HG03439 (cell line): ENCODE measurements around the gene VAT1.
"Not testable (repeated sequence)": the region's sequence is repeated elsewhere in the genome, so short reads cannot be mapped to it uniquely, and the experiment has no call there.

Source experiments
- ATAC-seq: cut with Tn5 transposase; IDR thresholded peaks from one replicate; pipeline ENCODE4 v1.9.1; 2021; ENCODE audit warnings: mild to moderate bottlenecking, moderate library complexity; ENCODE audit not compliant: unreplicated experiment

VAT1 gene

DNA sequence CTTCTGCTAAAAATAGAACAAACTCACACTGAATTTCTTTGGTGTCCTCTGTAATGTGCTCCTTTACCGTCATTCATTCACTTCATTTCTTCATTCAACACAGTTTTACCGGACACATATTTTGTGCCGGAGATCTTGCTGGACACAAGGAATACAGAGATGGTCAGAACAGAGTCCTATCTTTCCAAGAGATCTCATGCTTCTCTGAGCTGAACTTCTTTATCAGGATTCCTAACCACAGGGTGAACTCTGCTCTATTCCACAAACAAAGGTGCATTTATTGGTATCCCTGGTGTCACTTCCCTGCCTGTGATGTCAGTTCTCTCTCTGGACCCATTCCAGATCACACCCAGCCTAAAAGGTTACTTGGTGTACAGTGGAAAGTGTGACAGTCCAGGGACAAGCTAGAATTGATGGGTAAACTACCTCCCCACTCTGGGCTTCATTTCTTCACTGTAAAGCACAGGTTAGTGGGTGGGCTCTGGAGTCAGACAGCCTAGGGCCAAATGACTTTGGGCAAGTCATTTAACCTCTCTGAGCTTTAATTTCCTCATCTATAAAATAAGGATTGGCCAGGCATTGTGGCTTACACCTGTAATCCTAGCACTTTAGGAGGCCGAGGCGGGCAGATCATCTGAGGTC is 11.4 kb downstream of the VAT1 start:
- no peak for ATAC-seq

DNA sequence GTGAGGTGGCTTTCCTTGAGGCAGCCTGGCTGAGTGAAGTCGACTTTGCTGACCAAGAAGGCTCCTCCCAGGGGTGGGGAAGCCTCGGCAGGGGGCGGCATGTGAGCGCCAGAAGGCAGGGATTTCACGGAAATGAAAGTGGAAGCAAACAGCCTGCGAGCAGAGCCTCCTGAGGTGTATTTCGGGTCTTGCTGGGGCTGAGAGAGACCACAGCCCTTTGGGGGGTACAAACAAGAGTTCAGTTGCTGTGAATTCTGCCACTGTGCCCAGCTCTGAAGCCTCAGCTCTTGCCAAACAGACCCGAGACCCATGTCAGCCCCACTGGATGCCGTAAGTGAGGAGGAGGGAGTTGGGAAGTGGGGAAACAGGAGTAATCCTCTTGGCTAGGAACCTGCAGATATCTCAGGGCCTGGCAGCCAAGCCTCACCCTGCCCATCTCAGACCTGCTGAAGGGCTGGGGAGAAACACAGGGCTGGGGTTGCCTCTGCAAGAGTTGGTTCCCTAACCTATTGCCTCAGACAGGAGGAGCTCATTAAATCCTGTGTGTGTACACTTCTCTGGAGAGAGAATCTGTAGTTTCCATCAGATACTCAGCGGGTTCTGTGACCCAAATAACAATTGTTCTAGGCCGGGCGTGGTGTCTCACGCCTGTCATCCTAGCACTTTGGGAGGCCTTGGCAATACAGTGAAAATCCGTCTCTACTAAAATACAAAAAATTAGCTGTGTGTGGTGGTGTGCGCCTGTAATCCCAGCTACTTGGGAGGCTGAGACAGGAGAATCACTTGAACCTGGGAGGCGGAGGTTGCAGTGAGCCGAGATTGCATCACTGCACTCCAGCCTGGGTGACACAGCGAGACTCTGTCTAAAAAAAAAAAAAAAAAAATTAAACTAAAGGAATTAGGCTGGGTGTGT is 15.3 kb downstream of the VAT1 start, which contains the start of gene IFI35:
IFI35 (plus strand) TSS at position 146 of the 913 bp plus-strand sequence; CDS start at position 310, 164 bp downstream.
- ATAC-seq, result peak; percentile 80

DNA sequence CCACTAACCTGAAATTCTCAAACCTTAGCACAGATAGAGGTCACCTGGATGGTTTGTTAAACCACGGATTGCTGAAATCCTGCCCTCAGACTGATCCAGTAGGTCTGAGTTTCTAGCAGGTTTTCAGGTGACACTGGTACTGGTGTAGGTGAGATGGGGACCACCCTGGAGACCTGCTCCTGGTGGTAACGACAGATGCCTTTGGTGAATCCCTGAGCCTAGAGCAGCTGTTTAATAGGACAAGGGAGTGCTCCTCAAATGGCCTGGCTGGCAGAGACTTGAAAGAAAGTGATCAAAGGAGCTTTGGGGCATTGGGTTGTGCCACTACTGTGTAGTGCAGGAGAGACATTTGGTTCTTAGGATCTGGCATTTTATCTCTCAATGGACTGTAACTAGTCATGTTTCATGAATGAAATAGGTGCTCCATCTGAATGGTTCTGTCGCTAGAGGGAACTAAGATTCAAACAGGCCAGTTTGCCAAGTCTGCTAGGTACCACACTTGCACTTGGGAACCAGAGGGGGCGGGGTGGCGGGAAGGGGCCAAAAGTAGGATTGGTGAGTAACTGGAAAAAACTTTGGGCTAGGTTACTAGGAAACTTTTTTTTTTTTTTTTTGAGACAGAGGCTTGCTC is 18.5 kb downstream of the VAT1 start:
- ATAC-seq, result no peak

DNA sequence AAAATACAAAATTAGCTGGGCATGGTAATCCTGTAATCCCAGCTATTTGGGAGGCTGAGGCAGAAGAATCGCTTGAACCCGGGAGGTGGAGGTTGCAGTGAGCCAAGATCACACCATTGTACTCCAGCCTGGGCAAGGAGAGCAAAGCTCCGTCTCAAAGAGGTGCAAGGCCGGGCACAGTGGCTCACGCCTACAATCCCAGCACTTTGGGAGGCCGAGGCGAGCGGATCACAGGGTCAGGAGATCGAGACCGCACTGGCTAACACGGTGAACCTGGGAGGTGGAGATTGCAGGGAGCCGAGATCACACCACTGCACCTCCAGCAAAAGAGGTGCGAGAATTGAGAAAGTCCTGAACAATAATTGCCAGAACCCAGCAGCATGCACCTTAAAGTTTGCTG is 21.3 kb downstream of the VAT1 start:
- not testable (repeated sequence) for ATAC-seq

DNA sequence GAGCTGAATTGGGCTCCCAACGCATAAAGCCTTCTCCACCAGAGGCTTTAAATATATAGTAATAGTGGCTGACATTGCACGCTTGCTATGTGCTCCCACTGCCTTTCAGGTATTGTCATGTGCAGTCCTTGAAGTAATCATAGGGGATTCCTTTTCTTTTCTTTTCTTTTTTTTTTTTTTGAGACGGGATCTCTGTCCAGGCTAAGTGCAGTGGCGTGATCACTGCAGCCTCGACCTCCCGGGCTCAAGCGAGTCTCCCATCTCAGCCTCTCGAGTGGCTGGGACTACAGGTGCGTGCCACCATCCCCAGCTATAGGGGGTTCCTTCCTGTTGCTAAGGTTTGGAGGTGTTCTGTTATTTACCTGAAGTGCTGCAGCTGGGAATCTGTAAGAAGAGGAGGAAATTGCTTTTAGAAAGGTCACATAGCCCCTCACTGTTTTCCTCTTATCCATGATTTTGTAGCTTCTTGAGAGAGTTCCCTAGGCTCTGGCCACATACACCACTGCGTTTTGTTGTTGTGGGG is 23.1 kb downstream of the VAT1 start:
- ATAC-seq, result no peak

DNA sequence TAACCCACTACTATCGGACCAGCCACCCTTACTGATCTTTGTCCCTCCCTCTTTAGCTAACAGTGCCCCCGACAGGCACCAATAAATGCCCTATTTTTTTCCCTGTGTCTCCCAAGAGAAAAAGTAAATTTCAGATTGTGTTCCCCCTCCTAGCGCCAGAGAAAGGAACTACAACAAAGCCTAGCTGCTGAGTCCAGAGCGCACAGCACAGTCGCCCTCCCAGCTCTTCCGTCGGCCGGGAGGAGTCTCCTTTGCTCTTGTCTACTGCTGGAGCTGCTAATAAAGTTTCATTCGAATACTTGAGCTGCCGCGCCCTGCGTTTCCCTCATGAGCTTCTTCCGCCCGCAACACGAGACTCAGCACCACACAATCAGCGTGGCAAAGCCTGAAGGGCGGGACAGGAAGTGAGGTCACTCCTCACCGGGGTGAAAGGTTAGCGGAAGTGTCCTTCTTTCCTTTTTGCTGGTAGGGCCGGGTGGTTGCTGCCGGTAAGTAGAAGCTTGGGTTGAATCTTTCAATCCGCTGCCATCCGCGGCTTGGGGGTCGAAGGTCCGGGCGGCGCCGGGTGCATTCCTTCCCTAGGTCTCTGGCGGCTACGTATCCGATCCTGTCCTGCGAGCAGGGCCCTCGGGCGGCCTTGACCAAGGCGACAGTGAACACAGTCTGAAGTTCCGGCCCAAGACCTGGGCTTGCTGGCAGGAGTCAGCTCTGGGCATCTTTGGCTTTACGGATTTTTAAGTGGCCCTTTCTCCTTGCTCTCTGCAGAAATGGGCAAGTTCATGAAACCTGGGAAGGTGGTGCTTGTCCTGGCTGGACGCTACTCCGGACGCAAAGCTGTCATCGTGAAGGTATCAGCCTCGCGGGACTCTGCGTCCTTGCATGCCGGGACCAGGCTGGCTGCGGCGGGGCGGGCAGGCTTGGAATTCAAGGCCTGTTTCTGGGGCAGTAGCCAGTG is 23.9 kb downstream of the VAT1 start, which contains the start of gene RPL27:
RPL27 (plus strand) TSS at position 436 of the 955 bp plus-strand sequence; CDS start at position 768, 332 bp downstream.
- ATAC-seq, result peak; percentile 93

DNA sequence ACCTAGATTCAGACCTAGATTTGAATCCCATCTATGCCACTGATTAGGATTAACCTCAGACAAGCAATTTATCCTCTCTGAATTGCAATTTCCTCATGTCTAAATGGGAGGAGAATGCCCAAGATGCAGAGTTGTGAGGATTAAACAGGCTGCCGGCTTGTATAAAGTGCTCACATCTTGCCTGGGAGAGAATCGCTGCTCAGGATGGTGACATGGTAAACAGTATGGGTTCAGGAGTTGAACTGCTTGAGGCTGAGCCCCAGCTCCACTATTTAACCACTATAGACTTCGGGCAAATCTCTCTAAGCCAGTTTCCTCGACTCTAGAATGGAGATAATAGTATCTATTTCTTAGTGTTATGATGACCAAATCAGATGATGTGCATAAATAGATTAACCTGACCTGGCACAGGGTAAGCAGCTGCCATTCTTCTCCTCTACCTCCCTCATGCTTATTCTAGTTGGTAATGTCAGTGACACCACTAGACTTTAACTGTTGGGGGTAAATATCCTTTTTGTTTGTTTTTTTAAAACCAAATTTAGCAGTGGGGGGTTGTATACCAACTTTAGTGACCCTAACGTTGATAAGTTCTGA is 24.7 kb downstream of the VAT1 start:
- no peak for ATAC-seq

DNA sequence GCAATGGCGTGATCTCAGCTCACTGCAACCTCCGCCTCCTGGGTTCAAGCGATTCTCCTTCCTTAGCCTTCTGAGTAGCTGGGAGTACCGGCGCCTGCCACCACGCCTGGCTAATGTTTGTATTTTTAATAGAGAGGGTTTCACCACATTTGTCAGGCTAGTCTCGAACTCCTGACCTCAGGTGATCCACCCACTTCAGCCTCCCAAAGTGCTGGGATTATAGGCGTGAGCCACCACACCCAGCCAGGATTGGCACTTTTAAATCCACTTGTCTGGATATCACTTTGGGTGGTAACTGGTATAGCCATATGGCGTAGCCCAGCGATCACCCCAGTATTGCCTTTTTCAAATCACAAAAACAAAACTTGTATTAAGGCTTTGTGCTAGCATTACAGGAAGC is 28.3 kb downstream of the VAT1 start:
- ATAC-seq, result not testable (repeated sequence)

DNA sequence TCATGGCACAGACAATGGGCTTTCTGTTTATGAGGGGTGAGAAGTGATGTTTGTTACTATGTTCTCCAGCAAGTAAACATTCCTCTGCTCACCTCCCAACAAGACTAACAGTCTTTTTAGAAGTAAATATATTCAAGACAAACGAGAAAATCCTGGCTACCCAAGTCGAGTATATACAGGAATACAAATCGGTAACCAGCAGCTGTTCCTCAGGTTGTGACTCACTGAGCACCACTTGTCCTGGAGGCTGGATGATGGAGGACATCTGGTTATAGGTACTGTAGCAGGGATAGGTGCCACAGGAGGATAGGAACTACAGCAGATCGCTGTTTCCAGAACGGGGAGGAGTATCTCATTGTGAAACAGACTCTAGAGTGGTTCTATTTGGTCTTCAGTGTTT is 29.3 kb downstream of the VAT1 start:
- no peak for ATAC-seq

DNA sequence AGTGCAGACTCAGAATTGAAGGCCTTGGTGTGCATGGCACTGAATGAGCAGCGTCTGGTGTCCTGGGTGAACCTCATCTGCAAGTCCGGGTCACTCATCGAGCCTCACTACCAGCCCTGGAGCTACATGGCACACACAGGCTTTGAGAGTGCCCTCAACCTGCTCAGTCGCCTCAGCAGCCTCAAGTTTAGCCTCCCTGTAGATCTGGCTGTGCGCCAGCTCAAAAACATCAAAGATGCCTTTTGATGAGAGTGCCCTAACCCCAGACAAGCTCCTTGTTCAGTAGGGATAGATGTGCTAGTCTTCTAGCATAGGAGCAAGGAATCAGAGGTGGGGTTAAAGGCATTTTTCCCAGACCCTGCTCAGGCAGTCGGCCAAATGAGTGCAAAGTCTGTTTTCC is 30.7 kb downstream of the VAT1 start:
- no peak for ATAC-seq

DNA sequence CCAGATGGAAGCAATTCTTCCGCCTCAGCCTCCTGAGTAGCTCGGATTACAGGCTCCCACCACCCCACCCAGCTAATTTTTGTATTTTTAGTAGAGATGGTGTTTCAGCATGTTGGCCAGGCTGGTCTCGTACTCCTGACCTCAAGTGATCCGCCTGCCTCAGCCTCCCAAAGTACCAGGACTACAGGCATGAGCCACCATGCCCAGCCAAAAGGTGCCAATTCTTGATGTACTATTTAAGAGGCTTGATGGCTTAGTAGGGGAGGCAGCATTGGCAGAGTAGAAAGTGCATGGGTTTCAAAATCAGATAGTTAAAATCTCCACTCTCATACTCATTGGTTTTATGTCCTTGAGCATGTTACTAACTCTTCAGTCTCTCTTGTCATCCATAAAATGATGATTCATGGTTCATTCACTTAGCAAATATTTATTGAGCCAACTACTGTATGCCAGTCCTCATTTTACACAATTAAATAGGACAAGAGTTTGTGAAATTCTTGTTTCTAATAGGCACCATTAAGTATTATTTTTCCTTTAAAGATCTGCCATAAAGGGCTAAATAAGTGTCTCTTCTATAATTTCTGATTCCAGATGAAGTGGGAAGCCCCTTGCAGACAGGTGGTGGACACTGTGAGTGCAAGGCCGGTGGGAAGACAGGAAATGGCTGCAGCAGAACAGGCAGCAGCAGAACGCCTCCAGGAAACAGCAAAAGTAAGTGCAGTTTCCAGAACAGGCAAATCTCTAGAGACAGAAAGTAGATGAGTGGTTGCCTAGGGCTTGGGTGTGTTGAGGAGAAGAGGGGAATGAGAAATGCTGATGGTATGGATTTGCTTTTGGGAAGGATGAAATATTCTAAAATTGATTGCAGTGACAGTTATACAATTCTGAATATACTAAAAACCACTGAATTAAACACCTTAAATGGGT is 32.2 kb downstream of the VAT1 start:
- ATAC-seq, result no peak

DNA sequence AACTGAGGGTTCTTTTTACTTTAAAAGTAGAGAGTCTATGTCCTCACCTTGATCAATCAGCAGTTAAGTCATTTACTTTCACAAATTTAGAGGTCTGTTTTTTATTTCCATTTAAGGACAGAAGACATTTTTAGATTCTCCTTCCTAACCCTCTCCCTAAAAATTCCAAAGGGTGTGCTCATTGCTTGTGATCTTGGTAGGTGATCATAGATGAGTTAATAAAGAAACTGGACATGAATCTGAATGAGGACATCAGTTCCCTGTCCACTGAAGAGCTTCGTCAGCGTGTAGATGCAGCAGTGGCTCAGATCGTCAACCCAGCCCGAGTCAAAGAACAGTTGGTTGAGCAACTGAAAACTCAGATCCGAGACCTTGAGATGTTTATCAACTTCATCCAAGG is 33.0 kb downstream of the VAT1 start:
- no peak for ATAC-seq

DNA sequence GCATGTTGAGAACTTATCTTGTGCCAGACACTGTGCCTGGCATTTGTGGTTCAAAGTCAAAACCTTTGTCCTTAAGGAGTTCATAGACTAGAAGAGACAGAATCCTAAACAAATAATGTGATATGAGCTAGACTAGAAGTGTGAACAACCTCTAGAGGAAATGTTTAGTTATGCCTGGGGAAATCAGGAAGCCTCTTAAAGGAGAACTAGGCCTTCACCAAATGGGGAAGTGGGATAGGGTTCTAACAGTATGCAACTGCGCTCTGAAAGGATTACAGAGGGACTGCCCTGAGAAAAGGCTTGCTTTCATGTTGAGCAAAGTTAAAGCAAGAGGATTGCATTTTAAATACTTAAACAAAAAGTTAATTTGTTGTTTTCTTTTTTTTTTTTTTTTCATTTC is 37.0 kb downstream of the VAT1 start:
- no peak for ATAC-seq

DNA sequence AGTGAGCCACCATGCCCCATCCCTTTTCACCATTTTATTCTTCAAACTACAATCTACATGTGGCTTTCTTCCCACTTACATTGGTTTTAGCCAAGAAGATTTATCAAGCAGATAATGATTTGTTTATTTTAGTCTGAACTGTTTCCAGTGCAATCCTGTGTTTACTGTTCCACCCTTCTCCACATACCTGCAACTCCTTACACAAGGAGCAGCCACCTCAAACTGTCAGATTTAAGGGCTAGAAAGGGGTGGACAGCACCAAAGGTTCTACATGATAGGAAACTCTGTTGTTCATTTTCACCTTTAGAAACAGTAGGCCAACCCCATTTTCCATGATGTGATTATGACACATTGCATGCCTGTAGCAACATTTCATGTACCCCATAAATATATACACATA is 39.9 kb downstream of the VAT1 start:
- no peak for ATAC-seq

DNA sequence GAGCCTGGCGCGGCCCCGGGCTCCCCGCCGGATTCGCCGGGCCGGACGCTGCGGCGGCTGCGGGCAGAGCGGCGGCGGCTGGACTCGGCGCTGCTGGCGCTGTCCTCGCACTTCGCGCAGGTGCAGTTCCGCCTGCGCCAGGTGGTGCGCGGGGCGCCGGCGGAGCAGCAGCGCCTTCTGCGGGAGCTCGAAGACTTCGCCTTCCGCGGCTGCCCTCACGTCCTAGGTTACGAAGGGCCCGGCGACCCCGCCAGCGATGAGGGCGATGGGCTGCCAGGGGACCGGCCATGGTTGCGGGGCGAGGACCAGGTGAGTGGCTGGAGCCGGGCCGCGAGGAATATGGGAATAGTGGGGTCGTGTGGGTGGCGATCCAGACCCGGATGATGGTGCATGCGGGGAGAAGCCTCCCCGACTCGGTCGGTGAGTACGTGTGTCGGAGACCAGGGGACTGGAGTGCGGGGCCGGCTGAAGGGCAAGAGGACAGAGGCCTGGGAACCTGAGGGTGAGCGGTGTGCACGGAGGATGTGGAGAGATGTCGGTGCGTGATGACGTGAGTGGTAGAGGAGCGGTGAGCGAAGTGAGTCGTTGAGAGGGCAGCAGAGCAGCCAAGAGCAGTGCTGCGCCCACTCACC is 41.3 kb downstream of the VAT1 start:
- ATAC-seq, result peak; percentile 40

DNA sequence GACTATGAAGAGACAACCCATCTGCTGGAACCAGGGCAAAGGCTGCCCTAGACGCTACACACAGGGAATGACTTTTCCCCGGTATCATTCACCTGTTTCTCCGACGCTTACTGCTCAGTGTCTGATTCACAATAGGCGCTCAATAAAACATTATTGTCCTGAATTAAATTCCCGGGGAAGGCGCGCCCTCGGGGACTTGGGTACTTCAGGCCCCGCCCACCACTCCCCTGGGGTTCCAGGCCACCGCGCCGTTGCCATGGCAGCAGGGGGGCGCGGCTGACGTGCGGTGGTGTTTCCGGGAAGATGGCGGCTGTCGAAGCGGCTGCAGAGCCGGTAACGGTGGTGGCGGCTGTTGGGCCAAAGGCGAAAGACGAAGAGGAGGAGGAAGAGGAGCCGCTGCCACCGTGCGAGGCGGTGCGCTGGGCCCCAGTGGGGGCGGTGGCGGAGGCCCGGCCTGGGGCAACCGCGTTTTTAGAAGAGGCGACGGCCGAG is 41.9 kb downstream of the VAT1 start, which contains the start of gene RUNDC1:
RUNDC1 (plus strand) TSS at position 292 of the 492 bp plus-strand sequence; CDS start at position 304, 12 bp downstream.
- ATAC-seq, result peak; percentile 73

DNA sequence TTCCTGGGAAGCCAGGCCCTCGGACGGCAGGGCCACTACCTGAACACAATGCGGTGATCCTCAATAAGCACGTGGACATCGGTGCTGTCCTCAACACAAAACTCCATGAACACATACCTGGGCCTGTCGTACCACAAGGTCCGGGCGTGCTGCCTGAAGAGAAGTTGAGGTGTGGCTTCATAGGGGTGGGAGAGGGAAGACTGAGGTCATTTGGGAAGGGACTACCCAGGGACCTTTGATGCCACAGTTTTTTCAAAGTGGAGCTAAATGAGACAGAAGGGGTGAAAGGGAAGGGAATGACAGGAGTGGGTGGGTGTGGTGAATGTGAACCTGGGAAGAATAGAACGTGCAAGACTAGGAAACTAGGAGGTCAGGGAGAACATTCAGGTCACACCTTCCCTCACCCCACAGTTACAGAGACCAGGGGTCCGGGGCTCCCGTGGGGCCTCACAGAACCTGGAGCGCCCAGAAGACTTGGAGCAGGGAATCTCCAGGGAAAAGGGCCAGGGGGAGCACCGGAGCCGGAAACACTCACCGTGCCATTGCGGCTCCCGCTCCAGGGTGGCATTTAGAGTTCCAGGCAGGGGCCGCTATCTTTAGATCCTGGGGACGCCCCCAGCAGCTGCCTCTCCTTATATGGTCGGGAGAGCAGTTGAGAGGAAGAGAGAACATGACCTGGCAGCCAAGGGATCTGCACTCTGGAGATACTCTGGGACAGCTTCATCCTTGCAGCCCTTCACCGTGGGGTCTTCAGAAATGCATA is 42.5 kb downstream of the VAT1 start, which contains the start of gene PTGES3L:
PTGES3L (minus strand) TSS at position 570 of the 763 bp plus-strand sequence; CDS start at position 543, 27 bp downstream.
- ATAC-seq, result peak; percentile 11
